Spleen (tissue), 11 donors: ENCODE measurements around the gene FBXO39. TPM values are rescaled to one million over a fixed set of nuclear protein-coding genes. Genes with fewer than 3 reads are reported as not detected.

Source experiments
- polyA plus RNA-seq, 3 donors: library from polyadenylated mRNA; stranded (reverse); fragments of 200-250 nt; gene quantifications; one replicate each; pipeline ENCODE4 v1.2.1, GENCODE V29; 2013
- small RNA-seq, 4 donors: library from RNA; depleted of rRNA; stranded (forward); fragments of <200 nt; gene quantifications; one replicate each; pipeline ENCODE3, GENCODE V24; 2016
- total RNA-seq, 7 donors: library from RNA; depleted of rRNA in 3 of 7; stranded (reverse); fragments of >200 nt in 3 of 7; fragmentation: NEBNext Ultra II Directional in 4 of 7; extraction: Animal tissue kit (Norgen Biotek cat#: 25700) in 4 of 7; gene quantifications; one replicate each; pipeline versions ENCODE4 v1.1.0 to v1.2.1, GENCODE V29; 2016 to 2021
- donor health status: healthy with polysubstance abuse.
- donor health status: DM: no; HTN: no; CAD: no; lungs with moderate emphysema.
- donor health status: DM: no; HTN: no; CAD: no.
- donor health status: Bipolar disorder and iron deficiency.
- donor health status: healthy.
- donor health status: DM: no; HTN: no; CAD: no.
- donor health status: DM: yes; HTN: yes; CAD: no.

The FBXO39 gene
- total and polyA plus RNA-seq, 10 donors = 0.26 to 0.75 (median 0.48) TPM; not detected in 6

Small RNA genes lying within 50 kb of the gene (small RNA-seq; reads per million reads assigned to genes)
- 0 reads per million in 4 donors for gene AC004706.2

Other genes with a start within 250 kb of the FBXO39 start
- gene PITPNM3, start 219.7 kb upstream of the FBXO39 start, total RNA-seq = 100 to 1,000 TPM in 6 of 7 donors, 10 to 100 TPM in 1; 51.9 to 215 (median 140) TPM
- gene PITPNM3, start 219.7 kb upstream of the FBXO39 start, polyA plus RNA-seq = 10 to 100 TPM in 1 of 3 donors, 1 to 10 TPM in 2; 5.4 to 63.3 (median 9.1) TPM
- 10 to 100 TPM; 13.1 to 21.8 (median 18.9) TPM for gene KIAA0753, start 135.5 kb upstream of the FBXO39 start, total RNA-seq
- gene KIAA0753, start 135.5 kb upstream of the FBXO39 start, polyA plus RNA-seq = 1 to 10 TPM; 4.2 to 9.5 (median 5.6) TPM
- gene TXNDC17, start 135.2 kb upstream of the FBXO39 start, total RNA-seq = 100 to 1,000 TPM in 2 of 7 donors, 10 to 100 TPM in 5; 38.8 to 114 (median 76.2) TPM
- gene TXNDC17, start 135.2 kb upstream of the FBXO39 start, polyA plus RNA-seq = 100 to 1,000 TPM in 2 of 3 donors, 10 to 100 TPM in 1; 90.5 to 215 (median 140) TPM
- gene MED31, start 124.6 kb upstream of the FBXO39 start, total RNA-seq = 10 to 100 TPM in 6 of 7 donors, 1 to 10 TPM in 1; 6.0 to 18.2 (median 16.1) TPM
- gene MED31, start 124.6 kb upstream of the FBXO39 start, polyA plus RNA-seq = 10 to 100 TPM; 17.3 to 28.9 (median 17.5) TPM
- gene C17orf100, start 124.5 kb upstream of the FBXO39 start, total RNA-seq = 1 to 10 TPM; 1.1 to 2.8 (median 2.3) TPM
- gene C17orf100, start 124.5 kb upstream of the FBXO39 start, polyA plus RNA-seq = 1 to 10 TPM; 4.2 to 4.7 (median 4.3) TPM
- 10 to 100 TPM in 2 of 7 donors, 1 to 10 TPM in 5; 1.3 to 18.4 (median 7.0) TPM for gene SLC13A5, start 62.8 kb upstream of the FBXO39 start, total RNA-seq
- gene SLC13A5, start 62.8 kb upstream of the FBXO39 start, polyA plus RNA-seq = 1 to 10 TPM; 1.0 to 2.8 (median 1.3) TPM
- gene XAF1, start 20.2 kb upstream of the FBXO39 start, total RNA-seq = 100 to 1,000 TPM in 5 of 7 donors, 10 to 100 TPM in 2; 69.0 to 176 (median 117) TPM
- gene XAF1, start 20.2 kb upstream of the FBXO39 start, polyA plus RNA-seq = 10 to 100 TPM; 26.4 to 61.6 (median 31.4) TPM
- gene TEKT1, start 55.5 kb downstream of the FBXO39 start, total RNA-seq = not detected
- not detected for gene TEKT1, start 55.5 kb downstream of the FBXO39 start, polyA plus RNA-seq
- 1 to 10 TPM in 6 of 7 donors, under 1 TPM in 1; 0.79 to 2.5 (median 1.4) TPM for gene ALOX12, start 219.8 kb downstream of the FBXO39 start, total RNA-seq
- gene ALOX12, start 219.8 kb downstream of the FBXO39 start, polyA plus RNA-seq = under 1 TPM; 0.15 to 0.35 (median 0.30) TPM
- 100 to 1,000 TPM; 224 to 335 (median 271) TPM for gene RNASEK, start 236.4 kb downstream of the FBXO39 start, total RNA-seq
- gene RNASEK, start 236.4 kb downstream of the FBXO39 start, polyA plus RNA-seq = 100 to 1,000 TPM; 369 to 504 (median 411) TPM
- gene BCL6B, start 246.8 kb downstream of the FBXO39 start, total RNA-seq = 10 to 100 TPM; 12.9 to 92.5 (median 23.2) TPM
- gene BCL6B, start 246.8 kb downstream of the FBXO39 start, polyA plus RNA-seq = 10 to 100 TPM in 1 of 3 donors, 1 to 10 TPM in 2; 4.2 to 16.6 (median 6.9) TPM